ENCODE data around the gene CRTAC1. TPM values are rescaled to one million over a fixed set of nuclear protein-coding genes. Genes with fewer than 3 reads are reported as not detected.
A peak's percentile ranks its signal among the peaks of the same experiment; 100 is the strongest.

The CRTAC1 gene
- total RNA-seq, 1 donor from 2014 or later, result 4.6 TPM

DNA sequence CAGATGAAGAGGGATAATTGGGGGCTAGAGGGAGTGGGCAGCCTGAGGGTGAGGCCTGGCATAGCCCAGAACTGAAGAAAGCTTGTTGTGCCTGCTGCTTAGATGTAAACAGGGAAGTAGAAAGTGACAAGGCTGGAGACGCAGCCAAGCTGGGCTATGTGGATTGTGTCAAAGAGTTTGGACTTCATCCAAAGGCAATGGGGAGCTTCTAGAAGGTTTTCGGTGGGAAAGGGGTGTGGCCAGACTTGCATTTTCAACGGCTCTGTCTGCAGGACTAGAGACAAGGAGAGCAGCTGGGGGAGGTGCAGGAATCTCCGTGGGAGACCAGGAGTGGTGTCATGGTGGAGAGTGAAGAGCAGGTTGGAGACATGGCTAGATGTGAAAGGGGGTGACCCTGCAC, 132.0 kb downstream of the CRTAC1 start:
- peak in 1 of 2 donors; percentile 37 for DNase-seq (ENCODE audit: low read depth in 2 of 2)

DNA sequence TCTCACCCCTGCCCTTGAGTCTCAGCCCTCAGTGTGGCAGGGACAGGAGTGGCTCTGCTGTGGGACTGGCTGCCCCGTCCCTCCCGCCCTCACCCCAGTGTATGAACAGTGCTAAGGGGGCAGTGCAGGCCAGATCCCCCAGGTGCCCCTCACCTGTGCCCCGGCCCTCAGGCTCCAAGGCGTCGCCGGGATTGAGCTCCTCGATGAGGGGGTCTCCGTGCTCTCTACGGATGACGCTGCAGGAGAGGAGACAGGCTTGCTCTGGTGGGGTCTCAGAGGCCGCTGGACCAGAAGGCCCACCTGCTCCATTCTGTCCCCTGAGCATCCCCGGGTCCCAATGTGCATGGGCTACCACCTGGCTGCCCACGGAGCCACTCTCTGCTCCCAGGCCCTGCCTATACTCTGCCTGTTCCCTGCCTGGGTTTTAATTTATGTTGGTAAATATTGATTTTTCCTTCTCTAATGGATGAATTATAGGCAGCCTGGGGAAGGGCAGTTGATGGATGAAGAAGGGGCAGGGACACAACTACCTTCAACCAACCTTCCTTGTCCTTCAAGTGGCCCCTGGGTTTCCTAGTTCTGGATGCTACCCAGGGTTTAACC, 133.6 kb downstream of the CRTAC1 start:
- no peak for DNase-seq (ENCODE audit: low read depth in 2 of 2)

DNA sequence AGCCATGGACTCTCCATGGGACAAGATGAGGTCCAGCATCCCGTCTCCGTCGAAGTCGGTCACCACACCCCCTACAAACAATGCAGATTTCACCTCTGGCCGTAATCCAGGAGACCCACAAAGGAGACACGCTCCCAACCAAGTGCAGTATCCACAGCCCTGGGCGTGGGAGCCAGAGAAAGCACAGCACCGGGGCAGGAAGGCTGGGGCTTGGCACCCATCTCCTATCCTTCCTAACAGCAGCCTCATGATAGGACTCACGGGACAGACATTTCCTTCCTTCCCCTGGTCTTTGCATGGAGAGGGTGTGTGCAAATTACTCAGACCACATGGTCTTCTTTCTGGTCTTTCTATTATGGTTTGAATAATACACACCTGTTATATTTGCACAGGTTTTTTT, 134.5 kb downstream of the CRTAC1 start:
- peak; percentile 90 to 96 for DNase-seq (ENCODE audit: low read depth in 2 of 2)

DNA sequence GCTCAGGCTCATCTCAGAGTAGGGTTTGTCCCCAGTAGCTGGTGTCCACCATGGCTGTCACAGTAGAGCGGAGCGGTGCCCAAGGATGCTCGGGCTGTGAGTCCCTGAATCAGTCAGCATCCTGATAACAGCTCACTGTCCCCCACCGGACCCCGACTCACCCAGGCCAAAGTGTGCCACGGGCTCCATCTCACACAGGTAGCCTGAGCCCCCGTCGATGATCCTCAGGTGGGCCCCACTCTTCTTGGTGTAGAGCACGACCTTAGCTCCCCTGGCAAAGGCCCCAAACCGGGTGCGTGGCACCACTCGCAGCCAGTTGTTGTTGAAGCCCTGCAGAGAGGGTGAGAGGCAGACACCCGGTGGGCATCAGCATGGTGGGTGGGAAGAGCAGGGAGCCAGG, 135.3 kb downstream of the CRTAC1 start:
- no peak for DNase-seq (ENCODE audit: low read depth in 2 of 2)

DNA sequence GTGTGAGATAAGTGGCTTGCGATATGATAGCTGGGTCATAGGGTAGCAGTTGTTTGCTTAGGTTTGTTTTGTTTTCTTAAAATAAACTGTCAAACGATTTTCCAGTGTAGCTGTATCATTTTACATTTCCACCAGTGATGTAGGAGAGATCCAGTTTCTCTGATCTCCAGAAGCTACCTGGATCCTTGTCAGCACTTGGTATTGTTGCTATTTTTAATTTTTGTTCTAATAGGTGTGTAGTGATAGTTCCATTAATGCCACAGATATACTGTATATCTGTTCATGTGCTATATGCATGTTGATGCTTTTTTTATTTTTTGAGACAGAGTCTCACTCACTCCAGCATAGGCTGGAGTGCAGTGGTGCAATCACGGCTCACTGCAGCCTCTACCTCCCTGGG, 136.3 kb downstream of the CRTAC1 start:
- DNase-seq (ENCODE audit: low read depth in 2 of 2), result no peak

DNA sequence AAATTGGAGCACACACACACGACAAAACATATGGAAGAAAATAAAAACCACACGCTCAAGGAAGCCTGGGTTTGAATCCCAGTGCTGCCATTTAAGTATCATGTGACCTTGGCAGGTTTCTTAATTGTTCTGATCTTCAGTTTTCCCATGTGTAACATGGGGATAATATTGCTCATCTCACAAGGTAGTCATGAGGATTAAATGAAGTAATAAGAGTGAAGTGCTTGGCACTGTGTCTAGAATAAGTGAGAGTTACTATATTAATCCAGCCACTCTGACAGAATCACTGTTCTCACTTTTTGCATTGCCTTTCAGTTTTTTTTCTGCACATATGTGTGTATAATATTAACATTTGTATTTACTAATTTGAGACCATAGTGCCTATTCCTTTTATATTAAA, 137.5 kb downstream of the CRTAC1 start:
- DNase-seq (ENCODE audit: low read depth in 2 of 2), result no peak

DNA sequence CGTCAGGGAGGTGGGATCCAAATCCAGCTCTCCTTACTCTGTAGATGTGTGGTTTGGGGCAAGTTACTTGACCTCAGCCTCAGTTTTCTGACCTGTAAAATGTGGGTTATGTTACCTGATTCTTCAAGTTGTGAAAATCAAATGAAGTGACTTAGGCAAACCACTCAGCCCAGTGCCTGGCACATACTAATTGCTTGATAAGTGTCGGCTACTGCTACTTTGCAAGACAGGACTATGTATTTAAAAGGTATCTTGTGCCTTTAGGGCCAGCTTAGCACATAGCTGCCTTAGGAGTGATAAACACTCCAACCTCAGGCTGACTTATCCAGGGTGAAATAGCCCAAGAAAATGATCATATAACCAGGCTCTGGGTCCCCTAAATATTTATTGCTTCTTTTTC, 137.9 kb downstream of the CRTAC1 start:
- DNase-seq (ENCODE audit: low read depth in 2 of 2), result no peak

DNA sequence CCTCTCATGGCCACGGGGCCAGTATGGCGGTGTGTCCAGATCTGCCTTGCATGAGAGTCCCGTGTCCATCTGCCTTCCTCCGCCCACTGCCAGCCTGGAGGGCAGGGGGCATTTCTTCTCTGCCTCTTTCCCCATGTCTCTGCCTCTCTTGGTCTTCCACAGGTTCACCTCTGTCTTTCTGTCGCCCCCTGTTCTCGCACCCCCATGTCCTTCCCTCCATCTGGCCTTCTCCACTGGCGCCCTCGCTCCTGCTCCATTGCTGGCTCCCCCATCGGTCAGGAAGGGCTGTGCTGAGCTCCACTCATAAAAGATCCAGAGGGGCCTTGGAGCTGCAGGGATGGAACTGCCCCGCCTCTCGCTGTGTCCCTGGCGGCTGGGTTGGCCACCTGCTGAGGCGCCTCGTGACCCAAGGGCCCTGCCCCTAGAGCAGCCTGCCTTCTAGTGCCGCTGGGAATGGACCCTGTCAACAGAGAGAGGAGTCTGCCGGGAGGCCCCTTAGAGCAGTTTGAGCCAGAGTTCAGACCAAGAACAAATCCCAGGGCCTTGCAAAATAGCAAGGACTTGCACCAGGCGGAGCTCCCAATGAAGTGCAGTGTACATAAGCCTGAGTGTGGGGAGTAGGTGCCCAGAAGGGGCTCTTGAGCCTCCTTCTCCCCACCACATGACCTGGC, 138.8 kb downstream of the CRTAC1 start:
- DNase-seq (ENCODE audit: low read depth in 2 of 2), result no peak

DNA sequence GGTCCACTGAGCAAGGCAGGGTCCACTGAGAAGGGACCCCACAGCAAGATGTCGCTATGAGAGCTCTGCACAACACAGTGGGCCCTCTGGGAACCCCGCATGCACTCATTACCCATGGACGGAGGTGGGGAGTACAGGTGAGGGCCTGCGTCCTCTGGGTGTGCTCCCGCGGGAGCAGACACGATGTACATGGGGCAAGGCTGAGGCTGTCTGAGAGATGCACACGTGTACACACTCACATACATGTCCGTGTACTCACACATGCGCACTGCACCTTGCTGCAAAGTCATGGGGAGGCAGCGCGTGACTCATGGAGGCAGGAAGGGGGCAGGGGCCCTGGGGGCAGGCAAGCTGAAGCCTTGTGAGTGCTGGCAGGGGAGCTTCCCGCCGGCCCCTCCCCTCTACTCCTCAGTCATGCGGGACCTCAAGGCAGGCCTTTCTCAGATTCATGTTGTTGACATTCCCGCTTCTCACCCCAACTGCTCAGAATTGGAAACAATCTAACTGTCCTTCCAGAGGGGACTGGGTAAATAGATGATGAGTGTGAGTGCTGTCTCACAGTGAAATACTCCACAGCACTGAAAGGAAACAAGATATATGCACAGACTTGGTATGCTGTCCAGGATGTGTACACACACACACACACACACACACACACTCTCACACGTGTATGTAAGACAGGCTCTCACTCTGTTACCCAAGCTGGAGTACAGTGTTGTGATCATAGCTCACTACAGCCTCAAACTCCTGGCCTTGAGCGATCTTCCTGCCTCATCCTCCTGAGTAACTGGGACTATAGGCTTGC, 140.8 kb downstream of the CRTAC1 start:
- DNase-seq (ENCODE audit: low read depth in 2 of 2), result peak in 1 of 2 donors; percentile 66

DNA sequence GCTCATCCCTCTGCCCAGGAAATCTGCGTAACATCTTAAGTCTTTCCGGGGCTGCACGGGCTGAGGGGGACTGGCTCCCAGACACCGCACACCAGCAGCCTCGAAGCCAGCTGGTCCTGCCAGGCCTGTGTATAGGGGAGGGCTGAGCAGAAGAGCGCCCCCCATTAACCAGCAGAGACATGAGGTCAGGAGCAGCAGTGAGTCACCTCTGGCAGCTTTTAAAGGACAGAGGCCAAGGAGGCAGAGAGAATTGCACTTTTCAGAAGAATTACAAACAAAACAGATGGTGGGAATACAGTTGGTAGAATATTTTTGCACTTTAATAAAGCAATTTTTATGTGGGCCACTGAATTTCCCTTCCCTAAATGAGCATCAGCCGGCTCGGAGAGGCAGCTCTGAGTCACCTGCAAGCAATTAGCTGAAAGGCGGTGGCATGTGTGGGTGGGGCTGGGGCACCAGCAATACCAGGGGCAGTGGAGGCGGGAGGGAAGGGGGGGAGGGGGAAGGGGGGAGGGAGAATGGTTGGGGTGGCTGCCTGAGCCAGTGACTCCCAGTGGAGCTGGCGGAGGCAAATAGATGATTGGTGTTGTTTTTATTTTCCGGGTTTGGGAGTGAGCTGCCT, 141.7 kb downstream of the CRTAC1 start:
- DNase-seq (ENCODE audit: low read depth in 2 of 2), result peak in 1 of 2 donors; percentile 54

DNA sequence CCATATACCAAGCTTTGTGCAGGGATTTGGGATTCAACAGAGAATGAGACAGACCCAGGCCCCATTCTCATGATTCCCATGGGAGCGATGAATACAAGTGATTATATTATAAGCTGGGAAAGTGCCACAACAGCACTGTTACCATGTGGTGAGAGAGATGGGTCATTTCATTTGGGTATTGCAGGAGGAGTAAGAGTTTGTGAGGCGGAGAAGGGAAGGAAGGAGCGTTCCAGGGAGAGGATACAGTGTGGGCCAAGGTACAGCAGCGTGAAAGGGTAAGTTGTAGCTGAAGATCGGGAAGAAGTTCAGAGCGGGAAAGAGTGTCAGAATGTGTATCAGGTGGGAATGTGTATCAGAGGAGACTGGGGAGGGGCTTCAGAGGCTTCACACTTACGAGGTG, 142.3 kb downstream of the CRTAC1 start:
- no peak for DNase-seq (ENCODE audit: low read depth in 2 of 2)

DNA sequence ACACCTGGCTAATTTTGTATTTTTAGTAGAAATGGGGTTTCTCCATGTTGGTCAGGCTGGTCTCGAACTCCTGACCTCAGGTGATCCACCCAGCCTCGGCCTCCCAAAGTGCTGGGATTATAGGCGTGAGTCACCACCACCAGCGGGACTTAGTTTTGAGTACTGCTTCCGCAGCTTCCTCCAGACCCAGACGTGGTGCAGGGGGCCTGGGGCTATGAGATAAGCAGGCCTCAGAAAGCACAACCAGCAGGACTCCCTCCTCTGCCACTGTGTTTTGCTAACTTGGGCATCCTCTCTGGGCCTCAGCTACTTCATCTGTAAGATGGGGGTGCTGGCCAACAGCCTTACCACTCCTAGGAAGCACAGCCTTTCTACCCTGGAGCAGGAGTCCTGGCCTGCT, 143.0 kb downstream of the CRTAC1 start:
- DNase-seq (ENCODE audit: low read depth in 2 of 2), result peak in 1 of 2 donors; percentile 48

DNA sequence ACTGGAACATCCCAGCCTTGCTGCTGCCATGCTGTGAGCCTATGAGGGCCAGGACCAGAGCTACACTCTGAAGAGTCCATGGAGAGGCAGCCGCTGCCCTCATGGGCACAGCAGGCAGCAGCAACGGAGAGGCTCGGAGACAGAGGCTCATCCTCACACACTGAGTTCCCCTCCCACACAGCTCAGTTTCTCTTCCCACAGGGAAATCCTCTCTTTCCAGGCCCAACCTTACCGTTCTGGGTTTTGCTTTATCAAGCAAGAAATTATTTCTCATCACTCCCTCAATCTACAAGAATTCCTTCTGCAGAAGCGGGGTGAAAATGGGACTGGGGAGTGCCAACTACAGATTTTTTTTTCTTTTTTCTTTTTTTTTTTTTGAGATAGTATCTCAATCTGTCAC, 144.1 kb downstream of the CRTAC1 start:
- no peak for DNase-seq (ENCODE audit: low read depth in 2 of 2)

DNA sequence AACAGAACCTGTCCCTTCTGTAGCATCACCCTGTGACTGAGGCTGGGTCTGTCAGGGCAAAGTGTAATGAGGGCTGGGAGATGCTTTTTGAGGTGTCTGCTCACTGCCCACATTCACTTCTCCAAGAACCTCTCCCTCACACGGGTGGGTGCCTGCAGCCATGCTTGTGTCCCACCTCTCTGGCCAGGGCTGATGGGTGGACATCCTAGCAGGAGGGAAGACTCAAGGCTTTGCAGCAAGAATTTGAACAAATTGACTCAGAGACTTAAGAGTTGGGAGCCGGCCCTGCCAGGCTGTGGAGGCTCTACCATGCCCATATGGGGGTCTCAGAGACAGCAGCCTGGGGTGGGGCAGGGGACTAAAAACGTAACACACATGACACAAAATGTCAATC, 147.3 kb downstream of the CRTAC1 start:
- DNase-seq (ENCODE audit: low read depth in 2 of 2), result no peak

DNA sequence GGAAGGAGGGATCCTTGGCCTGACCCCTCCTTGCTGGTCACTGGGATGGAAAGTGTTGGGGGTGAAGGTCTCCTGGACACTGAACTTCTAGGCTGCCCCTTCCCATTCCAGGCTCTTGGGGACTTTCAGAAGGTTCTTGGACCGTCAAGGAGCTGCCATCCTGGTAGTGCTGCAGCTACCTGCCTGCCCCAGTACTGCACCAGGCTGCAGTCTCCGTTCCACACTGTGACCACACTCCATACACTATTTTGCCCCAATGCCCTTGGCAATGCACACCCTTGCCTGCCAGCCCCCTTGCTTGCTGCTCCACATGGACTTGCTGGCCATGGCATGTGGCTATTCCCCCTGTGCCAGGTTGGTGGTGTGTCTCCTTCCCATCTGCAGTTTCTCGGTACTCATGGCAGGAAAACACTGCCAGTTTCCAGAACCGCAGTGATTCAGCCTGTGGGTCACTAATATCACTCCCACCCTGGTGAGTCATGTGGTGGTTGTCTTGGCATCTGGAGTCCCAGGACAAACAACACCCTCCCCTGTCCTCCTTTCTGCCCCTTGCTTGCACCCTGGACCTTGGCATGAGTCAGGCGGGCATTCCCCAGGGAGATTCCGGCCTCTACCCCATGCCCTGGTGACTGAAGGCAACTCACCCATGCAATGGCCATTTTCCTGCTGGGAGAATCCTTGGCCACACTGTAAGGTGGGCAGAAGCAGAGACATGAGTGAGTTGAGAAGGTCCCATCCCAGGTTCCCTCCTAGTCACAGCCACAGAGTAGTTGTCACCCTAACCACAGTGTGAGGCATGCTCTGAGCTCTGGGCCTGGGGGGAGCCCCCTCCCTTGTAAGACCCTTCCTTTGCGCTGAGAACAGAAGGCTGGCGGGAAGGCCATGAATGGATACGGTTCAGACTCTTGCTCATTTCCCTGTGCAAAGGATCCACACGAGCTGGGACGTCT, 148.0 kb downstream of the CRTAC1 start:
- peak in 1 of 2 donors; percentile 86 for DNase-seq (ENCODE audit: low read depth in 2 of 2)

DNA sequence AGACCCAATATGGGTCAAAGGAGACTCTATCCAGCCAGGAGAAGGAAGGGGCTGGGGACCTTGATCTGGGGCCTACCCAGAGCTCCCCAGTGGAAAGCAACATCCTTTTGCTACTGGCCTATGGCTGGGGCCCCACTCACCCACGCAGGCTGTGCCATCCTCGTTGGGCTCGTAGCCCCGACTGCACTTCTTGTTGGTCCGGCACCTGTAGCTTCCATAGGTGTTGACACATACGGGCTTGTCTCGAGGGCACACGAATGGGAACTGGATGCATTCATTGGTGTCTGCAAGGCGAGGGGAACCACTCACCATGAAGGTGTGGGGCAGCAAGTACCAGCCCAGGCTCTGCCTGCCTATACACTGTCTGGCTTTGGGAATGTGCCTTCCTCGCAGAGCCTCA, 150.3 kb downstream of the CRTAC1 start:
- DNase-seq (ENCODE audit: low read depth in 2 of 2), result no peak

DNA sequence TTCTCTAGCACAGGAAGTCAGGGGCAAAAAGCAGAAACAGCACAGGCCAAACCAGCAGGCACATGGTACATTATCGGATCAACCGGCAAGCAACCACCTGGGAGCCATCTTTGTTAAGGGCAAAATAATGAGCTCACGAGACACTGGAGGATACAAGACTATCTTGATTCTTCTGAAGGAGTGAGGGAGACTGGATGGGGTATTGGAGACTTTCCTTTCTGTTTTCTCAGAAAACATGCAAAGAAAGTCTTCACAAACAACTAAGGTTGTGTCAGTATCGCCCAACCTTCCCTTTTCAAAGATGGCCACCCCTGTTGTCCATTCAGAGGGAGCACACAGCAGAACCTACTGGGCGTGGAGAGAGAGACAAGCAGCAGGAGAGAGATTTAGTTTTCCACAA, 151.2 kb downstream of the CRTAC1 start:
- DNase-seq (ENCODE audit: low read depth in 2 of 2), result no peak

DNA sequence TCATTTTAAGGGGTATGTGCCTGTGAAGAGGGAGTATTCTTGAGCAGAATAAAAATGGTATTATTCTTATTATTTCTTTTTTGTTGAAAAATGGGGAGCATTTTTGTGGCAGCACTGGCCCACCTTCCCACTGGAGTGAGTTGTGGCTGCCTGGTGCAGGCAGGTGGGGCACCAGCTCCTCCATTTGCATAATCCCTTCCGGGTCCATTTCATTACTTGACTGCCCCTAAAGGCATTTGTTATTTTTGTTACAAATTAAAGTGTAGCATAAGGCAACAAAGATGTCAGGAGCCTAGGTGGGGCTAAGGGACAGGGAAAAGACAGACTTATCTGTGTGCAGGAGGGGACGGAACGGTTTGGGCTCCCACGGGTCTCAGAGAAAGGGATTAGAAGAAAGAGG, 154.0 kb downstream of the CRTAC1 start:
- DNase-seq (ENCODE audit: low read depth in 2 of 2), result no peak

DNA sequence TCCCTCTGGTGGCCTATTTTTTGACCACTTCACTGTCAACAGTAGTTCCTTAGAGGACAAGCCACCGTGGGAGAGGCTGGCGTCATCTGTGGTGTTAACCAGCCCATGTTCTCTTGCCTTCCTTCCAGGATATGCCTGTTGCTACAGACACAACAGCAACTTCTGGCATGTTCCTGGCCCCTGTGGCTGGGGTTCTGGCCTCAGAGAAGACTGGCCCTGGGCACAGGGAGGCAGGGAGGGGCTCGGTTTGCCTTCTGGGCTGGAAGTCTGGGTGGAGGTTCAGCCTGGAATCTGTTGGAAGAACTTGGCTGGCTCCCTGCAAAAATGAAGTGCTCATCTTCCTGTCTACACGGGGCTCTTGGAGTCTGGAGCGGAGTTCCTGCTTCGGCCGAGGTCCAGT, 155.0 kb downstream of the CRTAC1 start:
- peak in 1 of 2 donors; percentile 94 for DNase-seq (ENCODE audit: low read depth in 2 of 2)

DNA sequence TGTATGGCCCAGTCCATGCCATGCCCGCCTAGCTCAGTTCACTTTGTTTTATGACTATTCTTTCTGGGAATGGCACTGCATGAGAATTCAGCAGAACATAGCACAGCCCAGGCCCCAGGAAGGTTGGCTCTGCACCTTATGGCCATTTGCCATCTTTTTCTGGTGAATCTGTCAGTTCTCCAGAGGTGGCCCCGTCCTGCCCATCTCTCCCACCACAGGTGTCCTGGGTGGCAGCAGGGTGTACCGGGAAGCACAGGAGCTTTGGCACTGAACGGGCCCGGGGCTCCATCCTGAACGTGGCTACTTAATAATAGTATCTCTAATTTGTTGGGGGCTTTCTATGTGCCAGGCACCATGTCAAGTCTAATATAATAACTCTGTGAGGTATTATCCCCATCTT, 156.1 kb downstream of the CRTAC1 start:
- DNase-seq (ENCODE audit: low read depth in 2 of 2), result no peak

DNA sequence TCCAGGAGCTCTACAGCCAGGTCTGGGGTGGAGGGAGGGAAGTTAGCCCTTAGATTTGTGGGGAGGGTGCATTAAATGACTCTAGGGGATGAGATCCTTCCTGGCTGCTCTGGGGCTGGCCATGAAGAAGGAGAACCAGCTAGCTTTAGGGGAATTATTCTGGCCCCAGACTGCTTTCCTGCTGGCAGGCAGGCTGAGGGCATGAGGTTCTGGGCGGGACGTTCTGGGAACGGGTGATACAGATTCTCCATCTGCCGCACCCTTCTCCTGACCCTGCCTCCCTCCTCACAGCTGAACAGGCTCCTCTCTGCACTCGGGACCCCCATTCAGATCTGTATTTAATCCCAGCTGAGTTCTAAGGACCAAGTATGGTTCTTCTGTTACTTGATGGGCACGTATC, 156.9 kb downstream of the CRTAC1 start:
- no peak for DNase-seq (ENCODE audit: low read depth in 2 of 2)
